Measurements from ENCODE around the gene NUP188. TPM values are rescaled to one million over a fixed set of nuclear protein-coding genes. Genes with fewer than 3 reads are reported as not detected.

The NUP188 gene
- total and polyA plus RNA-seq, 2 of the 13 experiments (the other 11 are each of a cell fraction or from before 2014, with no cell fraction given), result 28.0 to 38.5 TPM

- peak; percentile 58 for TF ChIP-seq ZNF18 (CRISPR knock-in tag; IDR thresholded peaks at IDR 0.05; ENCODE audit: insufficient replicate concordance)
- no peak for TF ChIP-seq SNAPC2 (CRISPR knock-in tag; IDR thresholded peaks at IDR 0.05)
- TF ChIP-seq SNAPC5 (CRISPR knock-in tag; IDR thresholded peaks at IDR 0.05; ENCODE audit: borderline replicate concordance), result no peak
- peak; percentile 51; the same call in 1 of the 2 replicates for TF ChIP-seq MTA1 (CRISPR knock-in tag; IDR thresholded peaks at IDR 0.05; ENCODE audit: borderline replicate concordance)
- 0 out of 2 replicates have a peak, but pooled peaks have one; percentile 44 for TF ChIP-seq SAFB2 (CRISPR knock-in tag; IDR thresholded peaks at IDR 0.05; ENCODE audit: borderline replicate concordance, low read depth)
- TF ChIP-seq ZNF629 (CRISPR knock-in tag; conservative IDR thresholded peaks at IDR 0.05), result no peak
- no peak for TF ChIP-seq SMAD3 (CRISPR knock-in tag; IDR thresholded peaks at IDR 0.05)
- TF ChIP-seq CBX5 (CRISPR knock-in tag; IDR thresholded peaks at IDR 0.05; ENCODE audit: borderline replicate concordance), result no peak
- 0 out of 2 replicates have a peak, but pooled peaks have one; percentile 17 for TF ChIP-seq ZNF609 (CRISPR knock-in tag; IDR thresholded peaks at IDR 0.05; ENCODE audit: borderline replicate concordance)
- TF ChIP-seq ZNF496 (CRISPR knock-in tag; IDR thresholded peaks at IDR 0.05; ENCODE audit: insufficient replicate concordance), result no peak
- peak; percentile 57; the same call in 1 of the 2 replicates for TF ChIP-seq ZNF274 (CRISPR knock-in tag; IDR thresholded peaks at IDR 0.05)
- no peak for TF ChIP-seq POGZ (CRISPR knock-in tag; IDR thresholded peaks at IDR 0.05)
- TF ChIP-seq ZZZ3 (CRISPR knock-in tag; IDR thresholded peaks at IDR 0.05; ENCODE audit: borderline replicate concordance), result no peak
- TF ChIP-seq MATR3 (CRISPR knock-in tag; IDR thresholded peaks at IDR 0.05), result no peak
- no peak for TF ChIP-seq ZNF792 (CRISPR knock-in tag; IDR thresholded peaks at IDR 0.05)
- no peak for TF ChIP-seq ZNF34 (CRISPR knock-in tag; IDR thresholded peaks at IDR 0.05; ENCODE audit: borderline replicate concordance)
- TF ChIP-seq NFIC (IDR thresholded peaks at IDR 0.05; ENCODE audit: low read length), result no peak
- 0 out of 2 replicates have a peak, but pooled peaks have one; percentile 48 for TF ChIP-seq ZMYM2 (CRISPR knock-in tag; IDR thresholded peaks at IDR 0.05)
- no peak for TF ChIP-seq ZNF101 (CRISPR knock-in tag; IDR thresholded peaks at IDR 0.05; ENCODE audit: borderline replicate concordance, low read depth)
- TF ChIP-seq ZMAT3 (CRISPR knock-in tag; conservative IDR thresholded peaks at IDR 0.05), result no peak
- TF ChIP-seq FOXP4 (CRISPR knock-in tag; IDR thresholded peaks at IDR 0.05), result no peak
These were observed 34.2 kb upstream of the NUP188 start (continued) for GRCh38 chr9:128913048-128913900.

Data from HepG2 (cell line).